Middle frontal gyrus (tissue), 1 donor: ENCODE results near the gene TBC1D2.
A peak's percentile ranks its signal among the peaks of the same experiment; 100 is the strongest.
"Not testable (repeated sequence)": the region's sequence is repeated elsewhere in the genome, so short reads cannot be mapped to it uniquely, and the experiment has no call there.

Source experiments
- DNase-seq: peaks from one replicate; pipeline ENCODE4 v3.0.0-alpha.2; 2015; ENCODE audit warnings: low spot score; ENCODE audit errors: extremely low spot score

TBC1D2 gene

DNA sequence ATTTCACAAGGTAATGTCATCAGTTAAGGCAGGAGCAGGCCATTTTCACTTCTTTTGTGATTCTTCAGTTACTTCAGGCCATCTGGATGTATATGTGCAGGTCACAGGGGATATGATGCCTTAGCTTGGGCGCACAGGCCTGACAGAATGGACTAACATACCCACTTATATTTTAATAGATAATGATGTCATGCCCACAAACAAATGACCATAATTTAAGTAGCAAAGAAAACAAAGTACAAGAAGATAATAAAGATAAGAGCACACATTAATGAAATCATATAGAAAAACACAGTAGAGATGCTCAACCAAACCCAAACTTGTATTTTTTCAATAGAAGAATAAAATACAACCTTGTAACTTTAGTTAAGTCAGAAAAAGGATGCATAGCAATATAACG is 19.7 kb upstream of the TBC1D2 start:
- no peak for DNase-seq

DNA sequence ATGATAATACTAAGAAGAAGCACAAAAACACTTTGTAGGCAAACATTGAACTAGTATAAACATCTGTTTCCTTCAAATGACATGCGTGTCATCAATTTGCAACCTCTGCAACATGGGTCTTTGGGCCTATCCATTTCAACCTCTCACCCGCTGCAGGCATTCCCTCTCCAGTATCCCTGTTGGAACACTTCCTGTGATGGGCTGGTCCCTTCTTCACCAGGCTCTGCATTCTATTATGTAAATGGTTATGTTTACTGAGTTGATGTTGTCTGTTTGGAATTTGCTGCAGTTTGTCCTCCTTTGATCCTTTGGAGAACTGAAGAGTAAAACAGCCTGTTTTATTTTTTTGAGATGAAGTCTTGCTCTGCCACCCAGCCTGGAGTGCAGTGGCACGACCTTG is 16.6 kb upstream of the TBC1D2 start:
- DNase-seq: no peak

DNA sequence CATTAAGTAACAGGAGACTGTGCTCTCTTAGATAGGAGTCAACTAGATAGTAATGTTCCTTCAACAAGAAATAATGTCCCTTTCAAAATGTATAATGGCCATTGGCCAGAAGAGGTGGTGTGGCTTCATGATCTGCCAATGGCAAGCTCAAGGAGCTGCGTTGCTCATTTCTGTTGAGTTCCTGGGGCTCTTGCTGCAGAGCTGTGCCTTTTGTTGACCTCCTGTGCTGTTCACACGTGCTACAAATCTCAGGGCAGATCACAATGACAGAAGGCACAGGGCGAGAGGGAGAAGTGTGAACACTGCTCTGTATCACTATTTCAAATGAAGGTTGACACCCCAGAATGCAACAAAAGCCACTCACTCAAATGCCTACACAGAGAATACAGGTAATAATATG is 16.0 kb upstream of the TBC1D2 start:
- DNase-seq: no peak

DNA sequence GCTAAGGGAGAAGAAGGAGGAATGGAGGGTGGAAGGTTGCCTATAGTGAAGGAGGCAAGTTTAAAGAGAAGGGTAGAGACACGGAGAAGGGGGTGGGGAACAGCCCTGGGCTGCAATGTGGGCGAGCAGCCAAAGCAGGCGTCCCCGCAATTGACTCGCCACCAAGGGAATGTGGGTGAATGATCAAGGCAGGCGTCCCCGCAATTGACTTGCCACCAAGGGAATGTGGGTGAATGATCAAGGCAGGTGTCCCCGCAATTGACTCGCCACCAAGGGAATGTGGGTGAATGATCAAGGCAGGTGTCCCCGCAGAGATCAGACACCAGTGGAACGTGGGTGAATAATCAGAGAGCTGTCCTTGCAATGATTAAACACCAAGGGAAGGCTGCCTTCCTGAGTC is 14.8 kb upstream of the TBC1D2 start:
- DNase-seq: not testable (repeated sequence)

DNA sequence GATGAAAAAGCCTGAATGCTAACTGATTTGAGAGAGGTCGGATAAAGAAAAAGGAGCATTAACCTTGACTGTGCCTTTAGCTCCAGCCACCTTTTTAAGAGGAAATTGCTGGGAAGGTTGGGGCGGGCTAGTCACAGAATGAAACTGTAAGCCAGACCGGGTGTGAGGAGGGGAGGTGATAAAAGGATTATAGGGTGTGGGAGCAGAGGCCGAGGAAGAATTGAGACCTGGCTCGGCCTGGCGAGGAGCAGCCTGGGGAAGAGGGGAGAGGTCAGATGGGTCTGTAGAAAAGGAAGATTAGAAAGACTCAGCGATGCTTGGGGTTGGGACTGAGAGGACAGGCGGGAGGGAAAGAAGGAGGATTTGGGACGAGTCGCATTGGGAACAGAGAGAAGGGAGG is 14.2 kb upstream of the TBC1D2 start:
- DNase-seq: not testable (repeated sequence)

DNA sequence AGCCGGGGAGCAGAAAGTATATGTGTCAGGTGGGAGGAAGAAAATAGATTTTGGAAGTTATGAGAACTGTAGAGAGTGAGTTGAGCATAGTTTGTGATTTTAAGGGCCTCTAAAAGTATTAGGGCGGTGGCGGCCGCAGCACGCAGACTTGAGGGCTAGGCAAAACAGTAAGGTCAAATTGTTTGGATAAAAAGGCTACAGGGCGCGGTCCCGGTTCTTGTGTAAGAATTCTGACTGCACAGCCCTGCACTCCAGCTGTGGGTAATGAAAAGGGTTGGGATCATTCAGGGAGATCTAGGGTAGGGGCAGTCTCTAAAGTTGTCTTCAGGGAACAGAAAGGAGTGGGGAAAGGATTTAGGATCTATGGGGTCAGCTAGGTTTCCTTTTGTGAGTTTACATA is 12.1 kb upstream of the TBC1D2 start:
- not testable (repeated sequence) for DNase-seq

DNA sequence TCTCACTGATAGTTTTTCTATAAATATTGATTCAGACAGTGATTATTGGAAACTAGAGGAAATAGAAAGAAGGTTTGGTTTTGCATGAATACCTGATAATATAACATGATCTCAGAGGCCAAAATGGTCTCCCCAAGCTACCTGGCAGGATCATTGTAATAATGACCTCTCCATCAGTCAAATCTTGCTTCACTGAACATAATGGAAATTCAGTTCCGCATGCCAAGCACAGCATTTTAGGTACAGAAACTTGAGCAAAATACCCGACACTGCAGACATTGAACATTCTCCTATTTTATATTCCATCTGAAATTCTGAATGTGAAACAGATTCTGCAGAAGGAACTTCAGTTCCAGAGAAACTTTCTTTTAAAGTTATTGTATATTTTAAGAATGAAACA is 9.1 kb upstream of the TBC1D2 start:
- no peak for DNase-seq

DNA sequence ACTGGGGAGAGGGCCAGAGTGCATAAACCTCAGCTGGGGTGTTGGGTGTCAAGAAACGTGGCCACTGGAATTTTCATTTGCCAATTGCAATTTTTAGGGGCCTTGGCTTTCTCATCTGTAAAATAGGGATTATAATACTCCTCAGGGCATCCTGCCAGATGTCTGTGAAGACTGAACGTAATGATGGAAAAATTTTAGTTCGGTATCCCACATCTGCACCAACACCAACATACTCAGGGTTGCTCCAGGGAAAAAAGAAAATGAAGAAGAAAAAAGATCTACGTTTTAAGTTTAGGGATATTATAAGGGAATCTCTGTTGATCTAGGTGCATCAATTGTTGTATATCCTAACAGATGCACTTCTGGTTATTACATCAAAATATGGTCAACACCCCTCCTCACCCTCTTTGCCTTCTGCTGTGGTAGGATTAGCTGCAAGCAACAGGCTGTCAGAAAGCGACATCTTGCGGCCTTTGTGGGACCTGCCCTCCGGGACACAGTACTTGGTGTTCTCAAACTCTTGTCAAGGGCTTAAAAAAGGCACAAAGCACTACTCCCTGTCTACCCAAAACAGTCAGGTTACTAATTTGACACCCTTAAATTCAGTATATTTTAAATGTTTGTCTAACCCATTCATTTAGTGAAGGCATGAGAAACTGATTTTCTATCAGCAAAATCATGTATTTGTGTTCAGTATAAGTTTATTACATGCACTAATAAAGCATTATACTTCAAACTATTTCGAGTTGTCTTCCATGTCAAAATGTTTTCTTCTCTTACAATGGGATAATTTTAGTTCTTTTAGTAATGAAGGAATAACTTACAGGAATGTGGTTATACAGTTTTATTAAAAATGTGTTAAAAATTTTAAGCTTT is 8.3 kb upstream of the TBC1D2 start:
- DNase-seq: peak; percentile 33

DNA sequence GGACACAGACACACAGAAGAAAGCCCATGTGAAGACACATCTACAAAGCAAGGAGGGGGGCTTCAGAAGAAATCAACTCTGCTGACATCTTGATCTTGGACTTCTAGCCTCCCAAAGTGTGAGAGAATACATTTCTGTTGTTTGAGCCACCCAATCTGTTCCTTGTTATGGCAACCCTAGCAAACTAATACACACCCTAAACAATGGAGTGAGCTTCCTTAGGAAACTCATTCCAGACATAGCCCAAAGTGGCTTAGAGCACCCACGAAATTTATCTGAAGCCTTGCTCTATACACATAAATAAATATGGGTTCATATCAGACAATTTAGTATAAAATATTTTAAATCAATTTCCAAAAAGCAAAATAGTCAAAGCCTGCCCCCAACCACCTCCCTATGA is 7.6 kb upstream of the TBC1D2 start:
- DNase-seq: no peak

DNA sequence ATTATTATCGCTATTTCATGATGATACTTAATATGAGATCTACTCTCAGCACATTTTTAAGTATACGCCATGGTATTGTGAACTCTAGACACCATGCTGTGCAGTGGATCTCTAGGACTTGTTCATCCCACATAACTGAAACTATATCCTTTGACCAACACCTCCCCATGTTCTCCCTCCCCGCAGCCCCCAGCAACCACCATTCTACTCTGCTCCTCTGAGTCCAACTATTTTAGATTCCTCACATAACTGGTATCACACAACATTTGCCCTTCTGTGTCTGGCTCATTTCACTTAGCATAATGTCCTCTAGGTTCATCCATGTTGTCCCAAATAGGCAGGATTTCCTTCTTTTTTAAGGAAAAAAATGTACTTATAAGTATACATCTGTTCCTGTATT is 6.6 kb upstream of the TBC1D2 start:
- no peak for DNase-seq

DNA sequence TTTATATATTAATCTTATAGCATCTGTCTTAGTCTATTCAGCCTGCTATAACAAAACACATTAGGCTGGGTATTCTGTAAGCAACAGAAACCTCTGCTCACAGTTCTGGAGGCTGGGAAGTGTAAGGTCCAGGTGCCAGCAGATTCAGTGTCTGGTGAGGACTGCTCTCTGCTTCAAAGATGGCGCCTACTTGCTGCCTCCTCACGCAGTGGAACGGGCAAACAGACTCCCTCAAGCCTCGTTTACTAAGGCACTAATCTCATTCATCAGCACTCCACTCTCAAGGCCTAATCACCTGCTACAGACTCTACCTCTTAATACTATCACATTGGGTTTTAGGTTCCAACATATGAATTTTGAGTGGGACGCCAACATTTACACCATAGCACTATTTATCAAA is 5.2 kb upstream of the TBC1D2 start:
- DNase-seq: no peak

DNA sequence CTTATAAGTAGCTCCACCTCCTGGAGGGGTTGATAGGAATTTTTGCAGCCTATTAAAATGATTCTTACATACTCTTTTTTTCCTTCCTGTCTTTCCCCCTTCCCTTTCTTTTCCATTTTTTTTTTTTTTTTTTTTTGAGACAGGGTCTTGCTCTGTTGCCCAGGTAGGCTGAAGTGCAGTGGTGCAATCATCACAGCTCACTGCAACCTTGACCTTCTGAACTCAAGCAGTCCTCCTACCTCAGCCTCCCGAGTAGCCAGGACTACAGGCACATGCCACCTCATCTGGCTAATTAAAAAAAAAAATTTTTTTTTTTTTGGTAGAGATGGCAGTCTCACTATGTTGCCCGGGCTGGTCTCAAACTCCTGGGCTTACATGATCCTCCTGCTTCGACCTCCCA is 4.3 kb upstream of the TBC1D2 start:
- no peak for DNase-seq

DNA sequence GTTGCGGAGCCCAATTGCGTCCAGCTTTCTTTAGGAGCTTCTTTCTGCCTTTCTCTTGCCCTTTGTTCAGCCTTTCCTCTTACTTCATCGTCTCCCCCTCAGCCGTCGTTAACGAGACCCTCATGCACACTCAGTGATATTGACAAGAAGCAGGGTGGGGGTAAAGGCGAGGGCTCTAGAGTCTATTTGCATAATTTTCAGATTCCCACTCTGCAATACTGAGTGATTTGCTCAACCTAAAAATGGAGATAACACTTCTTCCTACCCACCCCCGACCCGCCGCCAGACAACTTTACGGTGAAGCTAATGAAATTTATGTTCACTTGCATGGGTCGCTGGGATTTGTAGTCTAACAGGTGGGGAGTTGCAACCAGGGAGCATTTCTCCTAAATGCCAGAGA is 1.3 kb upstream of the TBC1D2 start:
- no peak for DNase-seq

DNA sequence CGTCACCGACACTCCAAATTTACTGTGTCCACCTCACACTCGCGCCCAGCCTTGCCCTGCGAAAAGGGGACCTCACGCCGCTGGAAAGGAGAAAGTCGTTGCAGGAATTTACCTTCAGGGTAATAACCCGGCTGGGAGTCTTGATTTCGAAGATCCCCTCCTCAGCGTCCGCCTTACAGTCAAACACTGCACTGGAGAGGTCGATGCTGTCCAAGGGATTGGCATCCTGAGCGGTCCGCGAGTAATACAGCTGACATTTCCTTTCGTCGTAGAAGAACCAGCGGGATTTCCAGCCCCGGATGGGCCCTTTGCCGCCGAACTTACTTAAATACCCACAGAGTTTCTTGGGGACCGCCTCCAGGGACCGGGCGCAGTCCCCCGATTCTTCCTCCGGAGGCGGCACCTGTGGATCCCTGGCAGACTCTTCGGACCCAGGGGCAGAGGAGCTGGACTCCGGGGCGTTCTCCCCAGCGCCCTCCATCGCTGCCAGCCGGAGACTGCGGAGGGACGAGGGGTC is 330 bp downstream of the TBC1D2 start:
- no peak for DNase-seq

DNA sequence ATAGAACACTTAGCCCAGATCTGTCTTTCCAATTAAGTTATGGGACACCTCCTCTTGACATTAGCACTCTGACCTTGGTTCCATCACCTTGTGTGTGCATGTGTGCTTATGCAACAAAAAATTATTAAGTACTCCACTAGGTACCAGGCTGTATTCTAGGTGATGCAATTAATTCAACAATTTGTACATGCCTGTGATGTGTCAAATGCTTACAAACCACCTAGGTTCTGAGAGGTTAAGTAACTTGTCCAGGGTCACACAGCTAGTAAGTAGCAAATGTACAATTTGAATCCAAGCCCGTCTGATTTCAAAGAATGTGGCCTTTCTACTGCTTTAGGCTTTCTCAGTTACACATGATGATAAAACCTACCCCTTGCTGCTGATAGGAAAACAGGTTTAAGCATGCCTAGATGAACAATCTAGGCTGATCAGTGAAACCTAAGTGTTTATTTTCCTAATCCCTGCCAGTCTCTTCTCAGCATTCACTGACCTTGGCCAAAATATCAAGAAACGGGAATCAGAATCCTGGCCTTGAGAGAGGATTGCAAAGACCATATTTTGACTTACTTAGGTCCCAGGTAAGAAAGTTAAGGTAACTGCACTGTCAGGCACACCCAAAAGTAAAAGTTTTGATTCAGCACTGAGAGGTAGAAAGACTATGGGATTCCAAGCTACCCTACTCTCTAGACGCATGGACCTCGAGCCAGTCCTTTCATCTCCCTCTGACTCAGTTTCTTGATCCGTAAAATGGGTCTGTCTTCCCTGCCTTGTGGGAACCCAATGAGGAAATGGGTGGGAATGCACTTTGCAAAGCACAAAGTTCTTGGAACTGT is 1.0 kb downstream of the TBC1D2 start:
- no peak for DNase-seq

DNA sequence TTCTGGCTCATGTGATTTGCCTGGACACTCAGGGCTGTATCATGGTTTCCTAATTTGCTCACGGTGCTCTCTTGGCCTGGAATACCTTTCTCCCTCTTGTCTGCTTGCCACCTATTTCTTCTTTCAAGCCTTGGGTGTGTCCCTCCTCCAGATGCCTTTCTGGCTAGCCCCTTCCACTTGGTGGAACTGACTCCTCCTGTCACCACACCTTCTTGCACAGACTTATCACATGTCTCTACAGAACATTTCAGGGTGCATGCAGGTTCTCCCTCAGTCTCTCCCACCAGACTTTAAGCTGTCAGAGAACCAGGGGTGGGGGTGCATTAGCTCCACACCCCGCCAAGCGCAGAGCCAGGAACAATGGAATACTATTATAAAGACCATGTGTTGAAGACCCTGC is 1.9 kb downstream of the TBC1D2 start:
- no peak for DNase-seq

DNA sequence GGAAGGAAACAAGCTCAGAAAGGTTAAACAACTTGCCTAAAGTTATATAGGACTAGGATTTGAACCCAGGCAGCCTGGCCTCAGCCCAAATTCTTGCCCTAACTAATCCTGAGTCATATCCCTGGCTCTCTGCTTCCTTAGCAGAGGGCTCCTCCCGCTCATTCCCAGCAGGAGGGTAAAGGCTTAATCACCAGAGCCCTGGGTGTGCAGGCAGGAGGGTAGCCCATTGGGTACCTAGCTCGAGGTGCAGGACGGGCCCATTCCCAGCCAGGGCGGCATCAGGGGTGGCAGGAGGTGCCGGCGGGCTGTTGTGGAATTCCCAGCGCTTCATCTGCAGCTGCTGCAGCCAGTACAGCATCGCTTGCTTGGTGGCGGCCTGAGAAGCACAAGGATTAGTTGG is 3.9 kb downstream of the TBC1D2 start:
- DNase-seq: no peak

DNA sequence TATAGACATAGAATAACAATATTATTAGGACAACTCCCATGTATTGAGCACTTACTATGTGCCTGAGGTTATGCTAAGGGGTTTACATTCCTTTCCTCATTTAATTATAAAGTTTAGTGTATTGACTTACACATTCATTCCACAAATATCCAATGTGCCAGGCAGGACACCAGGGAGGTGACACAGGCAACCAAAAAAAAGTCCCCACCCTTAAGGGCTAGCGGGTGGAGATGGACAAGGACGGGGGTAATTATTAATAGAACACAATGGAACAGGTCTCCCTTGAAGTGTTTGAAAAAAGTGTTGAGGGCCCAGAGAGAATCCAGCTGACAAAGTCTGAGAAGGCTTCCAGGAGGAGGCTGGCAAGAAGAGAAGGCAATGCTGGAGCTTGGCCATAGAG is 5.7 kb downstream of the TBC1D2 start:
- no peak for DNase-seq

DNA sequence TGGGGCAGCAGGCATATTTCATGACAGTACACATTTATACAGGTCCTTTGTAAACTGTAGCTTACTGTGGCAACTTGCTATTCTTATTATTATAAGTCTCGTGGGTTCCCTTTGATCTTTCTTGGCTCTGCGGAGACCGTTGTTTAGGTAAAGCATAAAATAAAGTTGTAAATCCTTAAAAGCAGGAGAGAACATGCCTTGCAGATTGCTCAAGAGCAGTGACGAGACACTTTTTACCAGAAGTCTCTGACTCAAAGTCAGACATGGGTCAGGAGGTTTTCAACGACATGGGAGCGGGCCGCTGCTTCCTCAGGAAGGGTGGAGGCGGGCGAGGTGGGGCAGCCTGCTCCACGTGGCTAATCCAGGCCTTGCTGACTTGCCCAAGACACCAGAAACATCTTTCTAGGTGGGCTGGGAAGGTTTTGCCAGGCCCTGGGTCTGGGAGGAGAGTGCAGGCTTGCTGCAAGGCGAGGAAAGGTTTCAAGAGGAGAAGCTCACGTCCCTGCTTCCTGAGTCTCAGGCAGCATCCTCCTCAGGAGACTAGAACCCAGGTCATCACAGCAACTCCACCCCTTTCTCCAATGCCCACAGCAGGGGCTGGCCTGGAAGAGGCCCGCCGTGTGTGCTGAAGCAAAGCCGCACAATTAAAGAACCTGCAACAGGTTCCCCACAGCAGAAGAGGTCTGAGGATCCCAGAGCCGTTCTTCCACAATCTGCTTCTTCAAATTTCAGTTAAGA is 6.5 kb downstream of the TBC1D2 start:
- no peak for DNase-seq

DNA sequence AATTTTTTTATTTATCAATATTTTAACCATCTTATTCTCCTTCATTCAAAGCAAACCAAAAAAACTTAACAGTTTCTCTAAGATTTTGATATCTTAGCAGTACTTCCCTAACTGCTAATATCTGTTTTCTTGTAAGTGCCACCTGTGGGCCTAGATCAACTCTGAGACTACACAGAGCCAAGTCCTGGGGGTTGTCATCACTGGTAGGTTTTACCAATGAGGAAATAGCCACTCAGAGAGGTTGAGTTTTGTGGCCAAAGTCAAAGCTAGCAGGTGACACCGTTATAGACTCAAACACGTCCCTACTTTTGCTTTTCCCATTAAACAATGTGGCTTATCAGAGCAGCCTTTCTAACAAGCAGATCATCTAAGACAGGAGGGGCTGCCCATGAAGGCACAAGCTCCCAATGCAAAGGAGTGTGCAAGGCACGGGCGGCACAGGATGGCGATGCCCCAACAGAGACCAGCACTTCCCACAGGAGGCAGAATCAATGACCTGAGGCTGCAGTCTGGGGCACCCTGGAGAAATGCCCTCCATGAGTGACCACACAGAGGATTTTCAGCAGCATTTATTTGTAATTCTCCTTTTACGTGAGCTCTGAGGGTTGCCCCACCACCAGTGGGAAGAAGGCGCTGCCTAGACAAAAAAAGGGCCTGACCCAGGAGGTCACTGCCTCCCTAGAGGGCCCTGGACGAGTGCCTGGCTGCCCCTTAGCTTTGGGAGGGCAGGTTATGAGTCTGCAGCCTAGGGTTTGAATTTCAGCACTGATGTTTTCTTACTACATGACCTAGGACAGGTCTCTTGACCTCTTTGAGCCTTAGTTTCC is 7.4 kb downstream of the TBC1D2 start:
- DNase-seq: no peak

DNA sequence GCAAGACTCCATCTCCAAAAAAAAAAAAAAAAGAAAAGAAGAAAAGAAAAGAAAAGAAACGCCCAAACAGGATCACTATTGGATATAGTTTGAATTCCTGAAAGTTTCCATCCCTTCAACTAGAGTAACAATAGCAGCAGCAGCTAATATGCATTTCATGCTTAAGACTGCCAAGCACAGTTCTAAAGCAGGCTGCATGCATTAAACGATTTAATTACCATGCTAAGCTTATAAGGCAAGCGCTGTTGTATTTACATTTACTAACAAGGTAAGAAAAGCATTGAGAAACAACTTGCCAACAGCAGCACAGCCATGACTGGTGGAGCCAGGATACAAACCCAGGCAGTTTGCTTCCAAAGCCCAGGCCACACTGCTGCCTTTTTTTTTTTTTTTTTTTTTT is 13.0 kb downstream of the TBC1D2 start:
- DNase-seq: no peak
